ENCODE measurements around the gene PRLR. TPM values are rescaled to one million over a fixed set of nuclear protein-coding genes. Genes with fewer than 3 reads are reported as not detected.

The PRLR gene
- total and polyA plus RNA-seq, 9 of the 15 experiments (the other 6 are each of a cell fraction or from before 2014, with no cell fraction given): 0.02 TPM; not detected in 8

- TF ChIP-seq PCBP1 (IDR thresholded peaks at IDR 0.05; ENCODE audit: low read depth, low read length, poor library complexity, severe bottlenecking): no peak
- TF ChIP-seq TEAD2 (tag; IDR thresholded peaks at IDR 0.05): no peak
- no peak for TF ChIP-seq CTCFL (IDR thresholded peaks at IDR 0.05; ENCODE audit: borderline replicate concordance, insufficient read depth, low read depth, low read length, poor library complexity, severe bottlenecking)
- no peak for TF ChIP-seq CHAMP1 (IDR thresholded peaks at IDR 0.05)
- no peak for TF ChIP-seq SNAPC5 (CRISPR knock-in tag; IDR thresholded peaks at IDR 0.05)
- TF ChIP-seq KDM1A (IDR thresholded peaks at IDR 0.05): no peak
- no peak for TF ChIP-seq ARID4B (CRISPR knock-in tag; IDR thresholded peaks at IDR 0.05)
- no peak for TF ChIP-seq PTRF (tag; IDR thresholded peaks at IDR 0.05)
- TF ChIP-seq ZNF766 (CRISPR knock-in tag; conservative IDR thresholded peaks at IDR 0.05): no peak
- TF ChIP-seq MAX (CRISPR knock-in tag; IDR thresholded peaks at IDR 0.05): no peak
- TF ChIP-seq CREM (IDR thresholded peaks at IDR 0.05; ENCODE audit: low read depth): no peak
- TF ChIP-seq THRAP3 (IDR thresholded peaks at IDR 0.05; ENCODE audit: borderline replicate concordance): no peak
- no peak for TF ChIP-seq ZHX1 (conservative IDR thresholded peaks at IDR 0.05; ENCODE audit: low read length)
- no peak for TF ChIP-seq HMG20B (CRISPR knock-in tag; IDR thresholded peaks at IDR 0.05)
Measured at GRCh38 chr5:35213608-35214007, 16.7 kb downstream of the PRLR start (continued).

Measured in K562 (cell line).